ENCODE data around the gene HOXC10. TPM values are rescaled to one million over a fixed set of nuclear protein-coding genes. Genes with fewer than 3 reads are reported as not detected.

The HOXC10 gene
- total and polyA plus RNA-seq, 2 donors (not counting 3 experiments of a cell fraction or from before 2014, with no cell fraction given): 0.18 TPM; not detected in 1

DNA sequence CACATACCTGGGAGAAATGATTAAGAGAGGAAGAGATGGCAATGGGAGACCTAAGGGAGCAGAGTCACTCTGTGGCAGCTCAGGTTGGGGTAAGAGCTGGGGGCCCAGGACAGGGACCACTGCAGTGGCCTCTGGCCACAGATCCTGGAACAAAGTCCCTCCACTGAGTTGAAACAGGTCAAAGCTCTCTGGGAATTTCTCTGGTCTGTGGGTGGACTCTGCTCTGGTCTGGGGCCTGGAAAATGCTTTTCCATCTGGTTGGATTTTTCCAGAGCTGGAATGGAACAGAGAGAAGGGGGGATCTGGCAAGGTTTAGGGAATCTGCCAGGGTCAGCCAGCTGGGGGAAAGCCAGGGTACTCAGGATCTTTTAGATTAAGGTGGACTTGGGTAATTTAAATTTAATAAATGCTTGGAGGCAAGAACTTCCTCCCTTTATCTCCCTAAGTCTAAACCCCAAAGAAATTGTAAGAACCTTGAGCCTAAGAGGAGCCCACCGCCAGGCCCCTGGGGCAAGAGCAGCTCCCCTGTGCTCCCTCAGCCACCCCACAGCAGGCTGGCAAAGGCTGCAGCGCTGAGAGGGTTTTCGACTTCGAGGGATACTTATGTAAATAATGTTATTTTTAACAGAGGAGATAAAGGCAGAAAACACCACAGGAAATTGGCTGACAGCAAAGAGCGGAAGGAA is 3.7 kb downstream of the HOXC10 start:
- H3K4me3 ChIP-seq (replicated peaks in 1 of 3; ENCODE audit: insufficient read depth in 1 of 3, low read depth in 1 of 3, low read length in 3 of 3): no peak overlapping the region
- no peak for TF ChIP-seq FOS (IDR thresholded peaks at IDR 0.05; ENCODE audit: borderline replicate concordance, insufficient read depth, low read length)
- TF ChIP-seq, protein P1, sequence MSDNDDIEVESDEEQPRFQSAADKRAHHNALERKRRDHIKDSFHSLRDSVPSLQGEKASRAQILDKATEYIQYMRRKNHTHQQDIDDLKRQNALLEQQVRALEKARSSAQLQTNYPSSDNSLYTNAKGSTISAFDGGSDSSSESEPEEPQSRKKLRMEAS (IDR thresholded peaks at IDR 0.05; ENCODE audit: insufficient read depth, insufficient read length): no peak
- no peak for TF ChIP-seq POLR2AphosphoS5 (IDR thresholded peaks at IDR 0.05; ENCODE audit: insufficient read depth, low read depth, low read length)
- no peak for TF ChIP-seq JUN (IDR thresholded peaks at IDR 0.05; ENCODE audit: borderline replicate concordance, insufficient read depth, insufficient read length, low read depth)
- no peak for TF ChIP-seq GATA2 (IDR thresholded peaks at IDR 0.05; ENCODE audit: insufficient read depth, insufficient read length, low read depth, low read length)
- TF ChIP-seq, protein P2, sequence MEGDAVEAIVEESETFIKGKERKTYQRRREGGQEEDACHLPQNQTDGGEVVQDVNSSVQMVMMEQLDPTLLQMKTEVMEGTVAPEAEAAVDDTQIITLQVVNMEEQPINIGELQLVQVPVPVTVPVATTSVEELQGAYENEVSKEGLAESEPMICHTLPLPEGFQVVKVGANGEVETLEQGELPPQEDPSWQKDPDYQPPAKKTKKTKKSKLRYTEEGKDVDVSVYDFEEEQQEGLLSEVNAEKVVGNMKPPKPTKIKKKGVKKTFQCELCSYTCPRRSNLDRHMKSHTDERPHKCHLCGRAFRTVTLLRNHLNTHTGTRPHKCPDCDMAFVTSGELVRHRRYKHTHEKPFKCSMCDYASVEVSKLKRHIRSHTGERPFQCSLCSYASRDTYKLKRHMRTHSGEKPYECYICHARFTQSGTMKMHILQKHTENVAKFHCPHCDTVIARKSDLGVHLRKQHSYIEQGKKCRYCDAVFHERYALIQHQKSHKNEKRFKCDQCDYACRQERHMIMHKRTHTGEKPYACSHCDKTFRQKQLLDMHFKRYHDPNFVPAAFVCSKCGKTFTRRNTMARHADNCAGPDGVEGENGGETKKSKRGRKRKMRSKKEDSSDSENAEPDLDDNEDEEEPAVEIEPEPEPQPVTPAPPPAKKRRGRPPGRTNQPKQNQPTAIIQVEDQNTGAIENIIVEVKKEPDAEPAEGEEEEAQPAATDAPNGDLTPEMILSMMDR (IDR thresholded peaks at IDR 0.05; ENCODE audit: extremely low read depth in 1 of 2, insufficient read depth in 1 of 2, low read depth in 1 of 2, low read length in 2 of 2): no peak
- TF ChIP-seq MYC (IDR thresholded peaks at IDR 0.05; ENCODE audit: low read depth, low read length): no peak
- no peak for TF ChIP-seq EZH2 (IDR thresholded peaks at IDR 0.05; ENCODE audit: borderline replicate concordance, low read depth, low read length, severe bottlenecking)
- TF ChIP-seq POLR2A (IDR thresholded peaks at IDR 0.05; ENCODE audit: low read depth, low read length): no peak
- H2AFZ ChIP-seq (ENCODE audit: low read depth, low read length): no peak overlapping the region
- no peak overlapping the region for H3K9ac ChIP-seq (replicated peaks; ENCODE audit: extremely low read depth, insufficient read depth, low read length)
- dilution Hi-C loops (cut with MboI; ENCODE audit: extremely low pct_ligation_motif_present, low sequenced_read_pairs) (no loop called here), intact Hi-C loops (cut with micrococcal nuclease) (loop anchor here (2.0 to 5.0 kb wide), 2 partner anchors 198 to 286 kb away; no protein-coding TSS in a partner anchor)
- H3K4me2 ChIP-seq (ENCODE audit: insufficient read depth, low read length): no peak overlapping the region
- H4K20me1 ChIP-seq (replicated peaks; ENCODE audit: control insufficient read depth, extremely low read depth, insufficient read depth, low read length): no peaks in the 10 kb centered on the region
- no peaks in the 10 kb centered on the region for H3K9me1 ChIP-seq (replicated peaks; ENCODE audit: control insufficient read depth, extremely low read depth, insufficient read depth, low read length)
- ChIA-PET POLR2A (no interaction called here), CTCF (interaction anchor here (0.6 to 2.6 kb wide), 8 partner anchors 11 to 220 kb away, joined by 3 to 8 read pairs (median 4); partner anchors contain the start of gene HOXC9)
- FAIRE-seq (no peak), DNase-seq (ENCODE audit: low read depth, low spot score) (no peak)
- no TSS peak for BruUV-seq (replicated peaks)
- H3K9me3 ChIP-seq (replicated peaks; ENCODE audit: control insufficient read depth, insufficient read depth, low read length): no peaks in the 10 kb centered on the region
- no peak overlapping the region for H3K27ac ChIP-seq (ENCODE audit: insufficient read depth, low read depth, low read length)
- peaks cover 89 to 92% of the 10 kb centered on the region in 2 experiments for H3K27me3 ChIP-seq (ENCODE audit: control insufficient read depth in 2 of 2, insufficient read depth in 2 of 2, low read length in 2 of 2)
- H3K79me2 ChIP-seq (ENCODE audit: control insufficient read depth, insufficient read depth, low read length): no peaks in the 10 kb centered on the region
- H3K4me1 ChIP-seq (ENCODE audit: control insufficient read depth, extremely low read depth, insufficient read depth, low read length): no peaks in the 10 kb centered on the region
- H3K36me3 ChIP-seq (ENCODE audit: control insufficient read depth in 2 of 2, extremely low read depth in 1 of 2, insufficient read depth in 2 of 2, low read length in 2 of 2): no peaks in the 10 kb centered on the region

All from endothelial cell of umbilical vein (primary cell).